ENCODE data around the gene HCAR3.
"Not testable (repeated sequence)": the region's sequence is repeated elsewhere in the genome, so short reads cannot be mapped to it uniquely, and the experiment has no call there.

Gene HCAR3

DNA sequence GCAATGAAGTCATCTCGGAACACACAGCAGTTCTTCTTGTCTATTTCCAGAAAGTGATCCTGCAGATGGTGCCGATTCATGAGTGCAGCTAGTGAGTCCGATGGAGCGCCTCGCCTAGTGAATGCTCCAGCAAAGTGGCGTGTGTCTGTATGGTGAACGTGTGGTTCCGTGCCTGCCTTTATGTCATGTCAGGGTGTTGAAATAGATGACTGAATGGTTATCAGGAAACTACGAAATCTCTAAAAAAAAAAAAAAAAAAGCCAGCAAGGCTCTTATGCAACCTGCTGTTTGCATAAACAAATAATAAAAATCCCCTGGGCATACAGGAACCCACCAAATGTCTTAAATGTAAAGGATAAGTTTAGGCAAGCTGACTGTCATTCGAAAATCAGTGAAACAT is at the start of gene HCAR3:
TSS of gene HCAR3 (minus strand) at position 154 of the 400 bp plus-strand sequence. CDS start at position 80, 74 bp downstream.
- not testable (repeated sequence) for DNase-seq (ENCODE audit: low spot score)

DNA sequence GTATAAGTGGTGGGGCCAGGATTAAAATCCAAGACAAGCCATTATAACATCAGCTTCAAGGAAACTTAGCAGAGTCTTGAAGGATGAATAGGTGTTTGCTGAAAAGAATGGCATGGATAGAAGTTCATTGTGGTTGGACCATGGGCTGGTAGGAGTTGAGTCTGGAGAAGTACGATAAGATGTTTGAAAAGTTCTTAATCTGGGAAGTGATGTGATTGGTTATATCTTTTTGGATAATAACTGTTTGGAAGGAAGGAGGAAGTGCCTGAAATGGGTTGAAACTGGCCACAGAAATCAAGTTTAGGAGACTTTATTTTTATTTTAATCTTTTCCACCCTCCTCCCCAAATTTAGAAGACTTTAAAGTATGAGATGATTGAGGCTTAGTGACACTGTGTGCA is 41.0 kb upstream of the HCAR3 start:
- DNase-seq (ENCODE audit: low spot score): no peak

DNA sequence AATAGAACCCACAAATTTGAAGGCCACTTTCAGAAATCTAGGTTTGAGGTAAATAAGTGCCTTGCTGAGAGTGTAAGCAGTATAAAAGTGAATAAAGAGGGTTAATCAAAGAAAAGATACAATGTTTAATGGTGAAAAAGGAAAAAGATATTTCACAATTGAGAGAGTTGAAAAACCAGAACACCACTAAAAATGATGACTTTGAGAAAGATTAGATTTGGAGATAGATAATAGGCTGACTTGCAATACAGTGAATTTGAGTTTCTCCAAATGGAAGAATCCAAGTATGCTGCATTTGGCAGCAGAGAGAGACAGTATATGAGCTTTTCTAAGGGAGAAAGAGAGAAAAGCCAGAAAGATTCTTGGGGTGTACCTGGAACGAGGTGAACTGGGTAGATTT is 38.2 kb upstream of the HCAR3 start:
- DNase-seq (ENCODE audit: low spot score): no peak

DNA sequence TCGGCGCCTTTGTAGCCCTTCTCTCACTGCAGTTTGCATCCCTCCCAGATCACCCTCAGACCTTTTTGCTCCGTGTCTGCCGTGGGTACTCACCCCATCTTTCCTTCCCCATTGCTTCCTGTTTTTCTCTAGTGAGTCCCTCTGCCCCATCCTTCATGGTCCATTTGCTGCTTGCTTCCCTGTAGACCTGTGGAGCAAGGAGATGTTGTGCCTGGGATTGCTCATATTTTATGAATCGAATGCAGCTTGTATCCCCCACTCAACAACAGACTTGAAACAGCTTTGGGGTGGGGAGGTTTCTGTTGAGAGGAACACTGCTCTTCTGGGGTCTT is 36.7 kb upstream of the HCAR3 start:
- no peak for DNase-seq (ENCODE audit: low spot score)

DNA sequence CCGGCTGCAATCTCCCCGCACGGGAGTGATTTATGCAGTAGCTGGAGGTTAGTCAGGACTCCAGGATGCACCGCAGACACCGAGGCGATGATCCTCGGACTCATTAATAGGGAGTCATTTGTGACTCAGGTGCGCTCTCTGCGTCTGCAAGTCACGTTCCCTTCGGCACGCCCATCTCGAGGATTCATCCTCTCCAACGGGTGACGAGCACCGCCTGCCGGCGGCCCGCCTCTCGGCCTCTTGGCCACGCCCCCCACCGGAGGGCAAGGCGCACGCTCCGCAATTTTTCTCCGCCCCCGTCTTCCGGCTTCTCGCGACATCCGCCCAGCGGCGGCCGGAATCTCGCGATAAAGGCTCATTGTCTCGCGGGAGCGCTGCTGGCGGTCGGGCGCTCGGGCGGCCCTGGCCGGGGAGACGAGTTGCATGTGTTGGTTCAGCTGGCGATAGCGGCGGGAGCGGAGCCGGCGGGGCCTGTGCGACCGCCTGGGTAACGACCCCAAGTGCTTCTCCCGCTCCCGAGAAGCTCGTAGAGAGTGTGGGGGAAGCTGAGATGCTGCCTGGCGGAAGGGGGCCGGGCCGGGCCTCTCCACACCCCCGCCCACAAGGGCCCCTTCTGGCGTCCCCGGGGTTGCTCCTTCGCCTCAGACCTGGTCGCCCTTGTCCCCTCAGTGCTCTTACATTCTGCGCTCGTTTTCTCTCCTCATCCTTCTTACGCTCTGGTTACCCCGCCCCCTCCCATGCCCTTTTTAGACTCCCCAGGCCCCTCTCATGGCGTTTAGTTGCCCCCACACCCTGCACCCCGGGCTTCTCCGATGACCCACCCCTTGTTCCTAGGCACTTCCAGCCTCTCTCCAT is 36.1 kb upstream of the HCAR3 start, which contains the start of gene DENR:
TSS of gene DENR (plus strand) at position 361 of the 855 bp plus-strand sequence. CDS start 878 bp downstream, outside the sequence.
- peak; percentile 99 for DNase-seq (ENCODE audit: low spot score)

DNA sequence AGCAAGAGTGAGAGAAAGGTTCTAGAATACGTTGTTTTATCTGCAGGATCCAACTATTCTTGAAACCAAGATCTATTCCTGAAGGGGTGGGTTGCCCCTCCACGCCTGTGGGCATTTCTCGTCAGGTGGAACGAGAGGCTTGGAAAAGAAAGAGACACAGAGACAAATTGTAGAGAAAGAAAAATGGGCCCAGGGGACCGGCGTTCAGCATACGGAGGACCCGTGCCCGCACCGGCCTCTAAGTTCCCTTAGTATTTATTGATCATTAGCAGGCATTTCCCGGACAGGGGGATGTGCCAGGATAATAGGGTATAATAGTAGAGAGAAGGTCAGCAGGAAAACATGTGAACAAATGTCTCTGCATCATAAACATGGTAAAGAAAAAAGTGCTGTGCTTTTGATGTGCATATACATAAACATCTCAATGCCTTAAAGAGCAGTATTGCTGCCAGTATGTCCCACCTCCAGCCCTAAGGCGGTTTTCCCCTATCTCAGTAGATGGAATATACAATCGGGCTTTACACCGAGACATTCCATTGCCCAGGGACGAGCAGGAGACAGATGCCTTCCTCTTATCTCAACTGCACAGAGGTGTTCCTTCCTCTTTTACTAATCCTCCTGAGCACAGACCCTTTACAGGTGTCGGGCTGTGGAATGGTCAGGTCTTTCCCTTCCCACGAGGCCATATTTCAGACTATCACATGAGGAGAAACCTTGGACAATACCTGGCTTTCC is 34.3 kb upstream of the HCAR3 start:
- not testable (repeated sequence) for DNase-seq (ENCODE audit: low spot score)

DNA sequence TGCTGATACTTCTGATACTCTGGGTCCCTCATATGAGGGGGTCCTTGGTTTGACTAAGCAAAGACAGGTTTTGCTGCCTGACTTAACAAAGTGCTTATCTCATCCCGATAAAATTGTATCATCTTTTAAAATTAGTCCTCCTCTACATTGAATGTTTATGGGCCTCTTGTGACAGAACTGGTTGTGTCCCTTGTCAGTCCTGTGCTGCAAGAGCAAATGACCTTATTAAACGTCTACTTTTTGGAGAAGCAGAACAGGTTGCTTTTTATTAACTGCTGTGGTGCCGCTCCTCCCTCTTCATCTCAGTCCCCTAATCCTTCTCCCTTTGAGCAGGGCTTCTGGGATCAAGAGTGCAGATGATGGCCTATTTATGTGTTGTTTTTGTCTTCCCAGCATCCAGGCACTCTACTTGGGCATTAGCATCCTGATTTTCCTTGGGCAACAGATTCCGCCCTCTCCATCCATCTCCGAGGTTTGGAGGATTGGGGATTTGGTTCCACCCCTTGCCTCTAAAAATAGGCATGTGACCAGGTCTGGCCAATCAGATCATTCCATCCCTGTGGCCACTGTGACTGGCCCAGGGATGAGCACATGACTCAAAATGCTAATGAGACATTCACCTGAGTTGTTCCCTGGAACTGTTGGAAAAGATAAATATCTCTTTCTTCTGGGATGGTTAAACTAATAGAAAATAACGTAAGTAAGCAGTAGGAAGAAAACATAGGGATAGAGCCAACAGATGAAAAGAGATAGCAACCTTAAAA is 33.1 kb upstream of the HCAR3 start:
- DNase-seq (ENCODE audit: low spot score): no peak

DNA sequence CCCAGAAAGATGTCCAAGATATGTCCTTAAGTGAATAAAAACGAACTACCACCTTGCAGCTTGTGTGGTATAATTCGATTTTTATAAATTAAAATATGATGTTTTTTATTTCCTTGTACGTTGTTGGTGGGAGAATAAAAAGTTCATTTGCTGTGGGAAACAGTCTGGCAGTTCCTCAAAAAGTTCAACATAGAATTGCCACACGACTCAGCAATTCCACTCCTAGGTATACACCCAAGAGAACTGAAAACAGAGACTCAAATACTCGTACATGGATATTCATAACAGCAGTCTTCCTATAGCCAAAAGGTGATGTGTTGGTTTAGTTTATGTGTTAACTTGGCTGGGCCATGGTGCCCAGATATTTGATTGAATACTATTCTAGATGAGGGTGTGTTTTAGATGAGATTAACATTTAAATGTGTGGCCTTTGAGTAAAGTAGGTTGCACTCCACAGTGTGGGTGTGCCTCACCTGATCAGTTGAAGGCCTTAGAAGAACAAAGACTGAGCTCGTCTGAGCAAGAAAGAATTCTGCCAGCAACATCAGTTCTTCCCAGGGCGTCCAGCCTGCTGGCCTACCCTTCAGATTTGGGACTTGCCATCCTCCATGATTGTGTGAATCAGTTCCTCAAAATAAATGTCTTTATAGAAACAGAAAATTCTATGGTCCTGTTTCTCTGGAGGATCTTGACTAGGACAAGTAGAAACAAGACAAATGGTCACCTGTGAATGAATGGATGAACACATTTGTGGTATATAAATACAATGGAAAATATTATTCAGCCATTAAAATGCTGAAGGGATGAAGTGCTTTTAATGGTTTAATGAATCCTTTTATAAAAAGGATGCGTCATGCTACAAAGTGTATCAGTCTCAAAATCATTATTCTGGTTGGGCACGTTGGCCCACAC is 30.9 kb upstream of the HCAR3 start:
- no peak for DNase-seq (ENCODE audit: low spot score)

DNA sequence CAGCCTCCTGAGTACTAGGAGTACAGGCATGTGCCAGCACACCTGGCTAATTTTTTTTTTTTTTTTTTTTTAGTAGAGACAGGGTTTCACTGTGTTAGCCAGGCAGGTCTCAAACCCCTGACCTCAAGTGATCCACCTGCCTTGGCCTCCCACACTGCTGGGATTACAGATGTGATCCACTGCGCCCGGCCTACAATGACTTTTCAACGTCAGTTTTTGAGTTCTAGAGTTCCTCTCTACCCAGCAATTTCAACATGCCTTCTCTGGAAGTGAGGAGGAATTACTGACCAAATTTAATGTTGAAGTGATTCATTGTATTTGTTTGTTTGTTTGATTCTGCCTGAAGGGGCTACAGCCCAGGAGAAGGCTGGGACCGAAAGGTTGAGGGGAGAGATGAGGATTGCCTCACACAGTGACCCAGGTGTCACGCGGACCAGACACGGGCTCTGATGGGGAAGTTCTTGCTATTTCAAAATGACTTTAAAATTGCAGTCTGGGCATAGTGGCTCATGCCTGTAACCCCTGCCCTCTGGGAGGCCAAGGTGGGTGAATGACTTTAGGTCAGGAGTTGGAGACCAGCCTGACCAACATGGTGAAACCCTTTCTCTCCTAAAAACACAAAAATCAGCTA is 27.4 kb upstream of the HCAR3 start:
- no peak for DNase-seq (ENCODE audit: low spot score)

DNA sequence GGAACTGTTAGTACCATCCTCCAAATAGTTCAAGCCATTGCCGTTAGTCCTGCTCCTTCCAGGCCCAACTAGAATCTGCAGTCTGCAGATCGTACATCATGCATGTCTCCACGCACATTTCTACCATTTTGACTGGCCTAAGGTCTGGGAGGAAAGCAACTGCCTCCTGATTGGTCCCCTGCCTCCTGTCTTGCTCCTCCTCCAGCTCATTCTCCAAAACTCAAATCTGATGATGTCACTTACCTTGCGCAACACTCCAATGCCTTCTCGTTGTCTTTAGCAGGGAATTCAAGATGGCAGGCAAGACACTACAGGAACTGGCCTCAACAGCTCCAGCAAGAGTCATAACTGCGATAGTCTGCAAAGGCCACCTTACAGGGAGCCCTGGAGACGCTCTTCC is 23.7 kb upstream of the HCAR3 start:
- no peak for DNase-seq (ENCODE audit: low spot score)

DNA sequence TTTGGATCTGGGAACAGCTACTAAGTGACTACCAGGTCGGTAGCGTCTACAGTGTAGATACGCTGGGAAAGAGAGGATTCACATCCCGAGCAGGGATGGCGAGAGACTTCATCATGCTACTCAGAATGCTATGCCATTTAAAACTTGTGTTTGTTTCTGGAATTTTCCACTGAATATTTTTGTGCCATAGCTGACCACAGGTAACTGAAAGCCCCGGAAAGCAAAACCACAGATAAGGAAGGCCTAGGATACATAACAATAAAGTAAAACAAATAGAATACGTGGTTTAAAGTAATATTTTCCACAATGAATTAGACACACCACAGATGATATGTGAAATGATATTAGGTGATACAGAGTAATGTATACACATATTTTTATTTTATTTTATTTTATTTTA is 22.0 kb upstream of the HCAR3 start:
- DNase-seq (ENCODE audit: low spot score): no peak

DNA sequence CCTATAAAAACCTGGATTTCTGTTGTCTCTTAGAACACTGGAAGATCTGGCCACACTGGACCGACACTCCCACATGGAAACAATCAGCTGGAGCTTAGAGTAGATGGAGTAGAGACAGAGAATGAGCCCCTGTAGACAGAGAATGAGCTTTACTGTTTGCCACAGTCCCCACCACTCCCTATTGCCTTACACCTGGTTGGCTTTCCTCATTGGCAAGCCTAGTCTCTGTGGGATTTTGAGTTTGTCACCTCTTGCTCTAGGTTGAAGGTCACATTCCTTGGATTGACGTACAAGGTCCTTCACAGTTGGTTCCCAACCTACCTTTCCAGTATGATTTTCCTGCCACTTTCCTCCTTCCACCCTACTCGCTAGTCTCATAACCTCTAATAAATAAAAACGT is 16.0 kb upstream of the HCAR3 start:
- DNase-seq (ENCODE audit: low spot score): no peak

DNA sequence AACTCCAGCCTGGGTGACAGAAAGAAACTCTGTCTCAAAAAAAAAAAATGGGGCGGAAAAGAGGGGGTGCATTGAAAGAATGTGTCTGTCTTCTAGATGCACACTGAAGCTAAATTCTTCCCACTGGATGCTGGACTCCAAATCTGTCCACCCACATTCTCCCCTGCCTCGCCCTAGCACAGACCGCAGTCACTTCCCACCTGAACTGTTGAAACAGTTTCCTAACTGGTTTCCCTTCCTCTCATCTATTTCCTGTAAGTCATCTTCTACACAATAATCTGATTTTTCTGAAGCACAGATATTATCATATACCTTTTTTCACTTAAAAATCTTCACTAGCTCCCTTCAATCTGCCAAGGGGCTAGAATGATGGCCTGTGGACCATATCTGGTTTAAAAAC is 15.6 kb upstream of the HCAR3 start:
- no peak for DNase-seq (ENCODE audit: low spot score)

DNA sequence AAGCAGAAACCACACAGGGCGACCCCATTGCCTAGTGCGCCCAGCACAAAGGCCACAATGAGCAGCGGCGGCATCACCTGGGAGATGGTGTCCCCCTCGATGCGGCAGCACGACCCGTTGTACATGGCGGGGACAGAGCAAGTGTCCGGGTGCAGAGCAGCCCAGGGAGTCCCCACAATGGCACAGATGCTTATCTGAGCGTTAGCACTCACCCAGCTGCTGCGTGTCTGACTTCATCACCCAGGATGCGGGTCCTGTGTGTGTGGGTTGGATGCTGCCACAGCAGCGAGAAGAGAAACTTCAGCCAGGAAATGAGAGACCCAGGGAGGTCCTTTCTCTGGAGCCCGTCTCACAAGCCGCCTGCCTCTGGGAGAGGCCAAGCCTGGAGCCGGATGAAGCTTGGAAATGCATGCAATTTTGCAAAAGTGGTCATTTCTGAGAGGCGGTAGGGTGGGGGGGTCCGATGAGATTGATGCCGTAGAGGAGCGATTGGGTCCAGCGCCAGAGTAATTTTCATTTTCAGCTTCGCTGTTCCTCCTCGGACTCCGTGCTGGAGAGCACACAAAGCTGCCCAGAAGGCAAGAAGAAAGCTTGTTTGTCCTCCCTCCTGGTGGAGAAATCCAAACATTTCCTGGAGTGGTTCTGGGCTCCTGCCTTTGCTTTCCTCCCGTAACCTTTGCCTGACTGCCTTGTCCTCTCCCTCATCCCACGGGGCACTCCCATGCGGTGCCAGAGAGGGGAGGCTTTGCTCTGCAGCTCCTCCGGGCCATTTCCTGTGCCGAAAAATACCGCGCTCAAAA is 13.8 kb upstream of the HCAR3 start, which contains the start of gene HCAR1:
TSS of gene HCAR1 (minus strand) at position 630 of the 800 bp plus-strand sequence. CDS start at position 125, 505 bp downstream.
- no peak for DNase-seq (ENCODE audit: low spot score)

DNA sequence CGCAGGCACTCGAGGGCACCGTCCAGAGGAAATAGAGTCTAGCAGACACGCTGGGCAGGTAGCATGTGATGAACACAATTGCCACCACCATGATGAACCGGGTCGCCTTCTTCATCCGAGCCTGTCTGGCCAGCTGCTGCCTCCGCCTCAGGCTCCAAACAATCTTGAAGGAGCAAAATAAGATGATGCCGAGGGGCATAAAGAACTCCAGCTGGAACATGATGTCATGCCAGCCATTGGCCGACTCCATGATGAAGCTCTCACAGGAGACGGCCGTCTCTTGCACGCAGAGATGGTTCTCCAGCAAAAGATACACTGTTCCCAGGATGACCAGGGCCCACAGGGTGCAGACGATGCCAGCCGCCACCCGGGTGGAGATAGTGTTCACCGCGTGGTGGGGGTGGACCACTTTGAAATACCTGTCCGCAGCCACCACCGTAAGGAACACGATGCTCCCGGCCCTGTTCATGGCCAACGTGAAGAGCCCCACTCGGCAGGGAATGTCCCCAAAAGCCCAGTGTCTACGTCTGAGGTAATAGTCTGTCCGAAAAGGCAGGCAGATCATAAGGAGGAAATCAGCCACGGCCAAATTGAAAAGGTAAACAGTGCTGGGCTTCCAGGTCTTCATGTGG is 13.1 kb upstream of the HCAR3 start:
- DNase-seq (ENCODE audit: low spot score): no peak

DNA sequence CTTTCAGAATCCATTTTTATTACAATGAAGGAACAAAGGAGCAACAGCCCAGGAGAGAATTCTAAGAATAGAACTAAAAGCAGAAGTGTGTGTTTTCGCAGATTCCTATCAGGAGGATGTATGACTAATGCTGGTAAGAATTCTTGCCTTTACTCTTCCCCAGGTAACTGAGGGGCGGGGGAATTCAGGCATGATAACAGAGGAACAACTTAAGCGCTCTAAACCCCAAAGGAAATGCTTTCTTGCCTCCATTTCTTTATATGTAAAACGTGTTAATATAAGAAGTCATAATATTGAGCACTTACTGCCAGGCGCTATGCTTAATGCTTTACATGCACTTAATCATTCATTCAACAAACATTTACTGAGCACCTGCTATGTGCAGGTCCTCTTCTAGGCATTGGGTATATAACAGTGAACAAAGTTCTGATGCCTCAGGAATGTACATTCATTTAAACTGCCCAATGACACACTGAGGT is 9.5 kb upstream of the HCAR3 start:
- no peak for DNase-seq (ENCODE audit: low spot score)

DNA sequence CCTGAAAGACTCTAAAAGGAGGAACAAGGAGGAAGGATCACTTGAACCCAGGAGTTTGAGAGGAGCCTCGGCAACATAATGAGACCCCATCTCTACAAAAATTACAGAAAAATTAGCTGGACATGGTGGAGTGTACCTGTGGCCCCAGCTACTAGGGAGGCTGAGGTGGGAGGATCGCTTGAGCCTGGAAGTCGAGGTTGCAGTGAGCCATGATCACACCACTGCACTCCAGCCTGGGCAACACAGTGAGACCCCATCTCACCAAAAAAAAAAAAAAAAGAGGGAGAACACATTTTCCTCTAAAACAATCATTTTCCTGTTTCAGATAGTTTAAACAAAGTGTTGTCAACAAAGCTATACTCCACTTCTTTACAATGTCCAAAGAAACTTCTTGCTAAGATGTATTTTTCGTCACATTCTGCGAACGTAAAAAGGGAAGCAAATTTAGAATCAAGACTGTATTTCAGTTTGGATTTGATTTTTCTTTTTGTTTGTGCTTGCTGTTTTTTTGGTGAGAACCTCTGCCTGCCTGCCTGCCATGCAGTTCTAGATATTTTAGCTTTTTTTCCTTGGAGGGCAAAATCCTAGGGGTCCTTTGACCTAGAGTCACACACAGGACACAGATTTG is 9.0 kb upstream of the HCAR3 start:
- DNase-seq (ENCODE audit: low spot score): no peak

DNA sequence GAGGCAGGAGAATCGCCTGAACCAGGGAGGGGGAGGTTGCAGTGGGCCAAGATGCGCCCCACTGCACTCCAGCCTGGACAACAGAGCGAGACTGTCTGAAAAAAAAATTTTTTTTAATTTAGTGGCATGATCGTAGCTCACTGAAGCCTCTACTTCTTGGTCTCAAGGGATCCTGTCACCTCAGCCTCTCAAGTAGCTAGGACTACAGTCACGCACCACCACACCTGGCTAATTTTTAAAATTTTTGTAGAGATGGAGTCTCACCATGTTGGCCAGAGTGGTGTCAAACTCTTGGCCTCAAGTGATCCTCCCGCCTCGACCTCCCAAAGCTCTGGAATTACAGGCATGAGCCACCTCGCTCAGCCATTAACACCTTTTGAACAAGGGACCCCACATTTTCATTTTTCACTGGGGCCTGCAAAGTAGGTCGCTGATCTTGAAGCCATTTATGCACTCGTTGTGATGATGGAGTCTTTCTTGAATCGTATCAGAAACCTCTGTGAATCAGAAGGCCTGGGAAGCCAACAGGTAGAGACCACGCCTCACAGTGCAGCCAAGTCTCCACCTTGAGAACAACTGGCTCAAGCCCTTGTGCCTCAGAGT is 8.1 kb upstream of the HCAR3 start:
- no peak for DNase-seq (ENCODE audit: low spot score)

DNA sequence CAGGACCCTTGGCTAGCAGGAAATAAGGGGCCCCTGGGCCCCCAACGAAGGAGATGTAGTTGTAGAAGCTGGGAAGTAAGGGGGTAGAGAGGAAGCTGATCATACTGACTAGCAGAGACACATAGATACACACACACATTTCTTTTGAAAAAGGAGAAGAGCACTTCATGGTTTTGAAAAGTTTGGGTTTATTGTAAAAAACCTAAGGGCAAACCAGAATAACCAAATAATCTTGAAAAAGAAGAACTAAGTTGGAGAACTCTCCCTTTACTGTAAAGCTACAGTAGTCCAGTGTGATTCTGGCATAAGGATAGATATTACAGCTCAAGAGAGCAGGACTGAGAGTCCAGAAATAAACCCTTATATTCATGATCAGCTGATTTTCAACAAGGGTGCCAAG is 5.8 kb upstream of the HCAR3 start:
- no peak for DNase-seq (ENCODE audit: low spot score)
